GM19467 (cell line): ENCODE results near the gene FBXW7.

Experiments
- ATAC-seq: cut with Tn5 transposase; IDR thresholded peaks from one replicate; pipeline ENCODE4 v1.9.1; 2021; ENCODE audit warnings: mild to moderate bottlenecking, moderate library complexity; ENCODE audit not compliant: unreplicated experiment

FBXW7 gene

DNA sequence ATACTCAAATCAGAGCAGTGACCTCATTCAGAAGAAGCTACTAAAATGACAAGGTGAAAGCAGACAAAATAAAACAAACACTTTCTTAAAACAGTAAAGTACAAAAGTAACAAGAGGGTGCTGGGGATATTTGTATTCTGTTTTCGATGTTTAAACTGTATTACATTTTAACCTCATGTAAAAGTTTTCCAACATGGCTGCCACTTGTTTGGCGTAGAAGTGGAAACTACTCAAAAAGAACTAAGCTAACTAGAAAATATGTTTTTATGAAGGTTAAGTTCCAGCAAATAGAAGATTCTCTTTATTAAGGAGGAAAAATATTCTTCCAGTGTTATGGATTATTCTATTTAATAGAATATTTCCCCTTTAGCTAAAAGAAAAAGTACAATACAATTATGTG is 155.0 kb downstream of the FBXW7 start:
- no peak for ATAC-seq

DNA sequence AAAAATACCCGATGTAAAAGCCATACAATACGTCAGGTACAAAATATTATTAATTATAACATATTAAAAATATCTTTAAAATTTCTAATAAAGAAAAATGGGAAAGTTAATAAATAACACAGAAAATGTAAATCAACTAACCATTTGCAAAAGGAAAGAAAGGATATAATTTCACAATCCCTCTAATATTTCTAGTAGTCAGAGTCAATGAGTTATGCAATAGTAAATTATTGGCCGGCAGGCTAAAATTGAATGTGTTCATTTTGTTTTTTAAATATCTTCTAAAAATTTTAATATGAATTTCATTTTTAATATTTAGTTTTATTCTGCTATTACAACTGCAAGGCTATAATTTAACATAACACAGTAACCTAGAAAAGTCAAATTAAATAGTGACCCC is 155.7 kb downstream of the FBXW7 start:
- no peak for ATAC-seq

DNA sequence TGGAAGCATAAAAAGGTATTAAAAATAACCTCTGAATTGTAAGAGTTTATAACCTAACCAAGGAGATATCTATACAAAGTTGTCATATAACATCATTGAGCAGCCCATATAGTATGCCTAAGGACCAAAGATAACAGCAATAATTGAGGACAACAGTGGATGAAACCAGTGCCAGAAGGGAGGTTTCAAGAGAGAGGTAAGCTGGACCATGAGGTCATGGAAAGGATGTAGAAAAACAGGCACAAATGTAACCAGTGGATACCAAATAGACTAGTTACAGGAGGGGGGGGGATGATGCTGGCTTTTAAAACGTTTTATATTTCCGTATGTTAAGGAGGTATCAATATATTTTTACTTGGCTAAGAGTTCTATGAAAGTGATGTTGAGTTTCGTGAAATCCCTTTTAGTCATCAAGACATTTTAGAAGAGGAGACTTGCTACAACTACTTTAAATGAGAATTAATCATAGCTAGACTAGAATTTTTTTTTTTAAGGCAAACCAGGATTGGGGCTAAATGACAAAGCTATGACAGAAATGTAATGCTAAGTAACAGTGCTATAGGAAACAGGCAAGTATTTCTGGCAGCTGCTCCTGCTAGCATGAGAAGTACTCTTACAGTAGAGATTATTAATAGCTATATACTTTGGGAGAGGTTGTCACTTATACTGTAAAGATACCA is 161.1 kb downstream of the FBXW7 start:
- ATAC-seq, result no peak

DNA sequence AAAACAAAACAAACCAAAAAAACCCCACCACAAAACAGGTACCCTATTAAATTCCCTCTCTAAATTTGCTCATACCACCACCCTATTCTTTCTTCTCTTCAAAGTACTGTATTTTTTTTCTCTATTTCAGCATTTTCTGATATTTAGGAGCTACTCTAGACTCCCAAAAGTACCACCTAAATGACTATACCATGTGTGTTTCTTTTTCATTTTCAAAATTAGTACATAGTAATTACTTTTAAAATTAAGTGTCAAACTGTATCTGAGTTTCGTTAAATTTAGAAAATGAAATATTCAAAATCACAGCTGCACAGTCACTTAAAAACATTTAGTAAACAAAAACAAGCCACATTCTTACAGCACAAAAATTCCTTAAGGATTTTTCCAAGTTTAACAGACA is 161.7 kb downstream of the FBXW7 start:
- ATAC-seq, result no peak

DNA sequence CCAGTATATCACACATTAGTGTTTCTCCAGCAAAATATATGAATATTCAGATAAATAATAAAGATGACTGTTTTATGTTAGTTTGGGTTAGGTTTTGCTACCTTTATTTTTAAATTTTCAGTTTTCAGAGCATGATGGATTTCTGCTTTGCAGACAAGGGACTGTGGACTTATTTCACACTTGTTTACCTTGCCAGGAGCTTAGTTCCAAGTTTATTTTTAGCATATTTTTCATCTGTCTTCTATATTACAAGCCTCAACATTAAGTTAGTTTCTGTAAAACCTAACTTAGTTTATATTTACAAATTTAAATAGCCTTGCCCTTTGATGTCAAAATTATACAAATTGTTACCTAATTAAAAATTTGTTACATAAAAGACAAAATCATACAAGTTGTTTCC is 163.4 kb downstream of the FBXW7 start:
- ATAC-seq, result no peak

DNA sequence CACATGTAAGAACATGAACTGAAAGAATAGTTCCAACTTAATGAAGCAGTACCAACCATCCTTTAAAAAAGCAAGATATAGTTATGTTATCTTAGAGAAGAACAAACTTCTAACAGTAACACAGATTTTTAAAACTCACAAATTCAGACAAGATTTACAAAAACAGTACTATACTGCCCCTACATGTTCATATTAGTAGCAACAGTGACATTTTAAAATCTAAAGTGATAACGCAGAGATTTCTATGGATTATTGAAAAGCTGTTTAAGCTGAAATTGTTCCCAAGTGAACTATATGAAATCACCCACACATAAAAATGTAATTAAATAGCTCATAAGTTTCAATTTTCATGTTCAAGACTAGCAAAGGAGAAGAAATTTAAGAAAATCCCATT is 166.0 kb downstream of the FBXW7 start:
- ATAC-seq, result no peak

DNA sequence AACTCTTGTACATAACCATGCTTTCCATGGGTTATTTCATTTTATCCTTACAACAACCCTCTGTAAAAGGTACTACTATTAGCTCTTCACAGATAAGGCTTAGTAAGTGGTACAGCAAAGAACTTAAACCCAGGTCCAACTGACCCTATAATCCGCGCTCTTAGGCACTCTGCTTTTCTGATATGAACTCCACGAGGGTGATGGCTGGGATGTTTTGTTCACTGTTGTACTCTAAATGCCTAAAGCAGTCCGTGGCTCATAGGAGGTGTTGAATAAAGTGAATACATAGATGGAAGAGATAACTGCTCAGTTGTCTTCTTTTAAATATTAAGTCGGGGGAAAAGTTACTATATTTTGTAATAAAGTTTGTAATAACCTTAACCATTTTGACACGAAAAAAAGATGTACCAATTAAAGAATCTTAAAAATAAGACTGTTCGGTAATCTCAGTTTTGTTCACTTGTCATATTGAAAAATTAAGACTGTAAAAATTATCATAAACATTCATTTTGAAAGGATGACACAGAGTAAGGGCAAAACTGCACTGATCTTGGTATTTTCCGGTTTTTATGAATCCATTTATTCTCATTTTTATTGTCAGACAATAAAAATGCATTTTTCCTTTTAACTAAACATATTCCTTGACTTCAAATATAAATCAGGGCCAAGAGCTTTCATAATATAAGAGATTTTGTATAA is 166.5 kb downstream of the FBXW7 start:
- ATAC-seq, result no peak

DNA sequence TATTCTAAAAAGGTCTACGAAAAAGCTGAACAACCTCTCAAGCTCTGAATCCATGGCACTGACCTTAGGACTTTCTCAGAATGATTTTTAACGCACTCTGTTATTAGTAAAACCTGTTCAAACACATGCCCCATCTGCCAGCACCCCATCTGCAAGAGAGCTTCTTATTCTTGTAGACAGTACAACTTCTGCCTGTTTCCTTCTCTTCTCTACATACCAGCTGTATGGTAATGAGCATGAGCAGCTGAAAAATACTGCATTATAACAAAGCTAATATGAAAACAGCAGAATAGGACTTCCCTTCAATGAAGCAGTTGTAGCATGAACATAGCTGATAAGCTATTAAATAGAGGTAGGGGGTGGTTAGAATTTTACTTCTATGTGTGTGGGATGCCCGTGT is 167.9 kb downstream of the FBXW7 start:
- ATAC-seq, result no peak

DNA sequence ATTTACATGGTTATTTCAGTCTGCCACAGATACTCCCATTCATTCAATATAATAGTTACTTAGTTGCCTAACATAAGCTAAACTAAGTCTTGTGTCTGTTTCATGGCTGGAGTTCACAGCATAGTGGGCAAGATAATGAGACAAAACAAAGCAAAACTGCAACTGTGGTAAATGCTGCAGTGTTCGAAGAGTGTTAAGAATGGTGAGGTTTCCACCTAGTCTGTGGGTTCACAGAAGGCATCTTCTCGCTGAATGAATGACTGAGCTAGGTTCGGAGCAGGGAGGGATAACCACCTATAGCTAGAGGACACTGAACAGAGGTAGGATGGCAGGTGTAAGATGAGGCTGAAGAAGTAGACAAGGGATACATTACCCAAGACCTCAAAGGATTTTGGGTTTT is 171.0 kb downstream of the FBXW7 start:
- ATAC-seq, result no peak

DNA sequence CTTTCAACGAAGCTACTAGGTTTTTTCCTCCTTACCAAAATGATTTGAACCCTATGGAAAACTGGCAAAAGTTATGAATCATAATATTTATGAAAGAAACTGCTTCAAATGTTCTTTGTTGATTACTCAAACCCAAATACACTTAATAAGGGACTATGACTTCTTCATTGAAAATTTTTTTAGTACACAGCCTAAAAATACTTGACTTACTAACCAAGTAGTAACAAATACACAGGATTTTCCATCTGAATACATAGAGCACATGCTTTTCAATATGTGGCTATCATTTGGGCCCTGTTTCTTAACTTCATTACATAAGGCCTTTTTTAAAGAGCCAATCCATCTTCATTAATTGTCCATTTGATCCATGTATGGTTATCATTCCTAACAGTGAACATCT is 171.5 kb downstream of the FBXW7 start:
- no peak for ATAC-seq

DNA sequence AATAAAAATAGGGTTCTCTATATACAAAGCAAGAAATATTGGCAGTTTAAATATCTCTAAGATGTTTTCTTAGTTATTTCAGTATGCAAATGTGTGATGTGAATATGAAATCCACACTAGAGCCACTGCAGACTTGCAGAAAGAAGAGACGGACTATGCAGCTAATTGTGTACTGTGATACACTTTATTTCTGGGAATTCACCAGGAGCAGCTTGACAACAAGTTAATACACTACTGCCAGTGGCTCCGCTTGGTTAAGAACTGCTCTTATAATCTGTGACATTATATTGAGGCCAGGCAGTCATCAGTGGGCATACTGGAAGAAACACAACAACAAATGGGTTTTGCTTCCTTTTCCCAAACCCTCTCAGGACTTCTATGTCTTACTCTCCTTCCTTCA is 172.0 kb downstream of the FBXW7 start:
- ATAC-seq, result no peak

DNA sequence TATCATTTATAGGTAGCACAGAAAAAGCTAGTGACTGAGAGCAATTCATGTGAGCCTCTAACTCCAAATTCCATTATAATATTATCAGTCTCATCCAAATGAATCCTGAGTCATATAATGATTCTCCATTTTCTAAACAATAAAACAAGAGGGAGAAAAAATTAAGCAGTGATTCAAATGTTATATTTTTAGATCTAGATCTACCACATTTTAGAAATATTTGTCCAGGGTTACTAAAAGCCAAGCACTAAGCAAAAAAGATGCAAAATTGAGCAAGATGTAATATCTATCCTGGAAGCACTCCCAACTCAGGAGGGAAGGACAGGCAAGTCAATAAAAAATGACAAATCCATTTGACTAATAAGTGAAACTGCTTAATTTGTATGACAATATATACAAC is 172.8 kb downstream of the FBXW7 start:
- no peak for ATAC-seq

DNA sequence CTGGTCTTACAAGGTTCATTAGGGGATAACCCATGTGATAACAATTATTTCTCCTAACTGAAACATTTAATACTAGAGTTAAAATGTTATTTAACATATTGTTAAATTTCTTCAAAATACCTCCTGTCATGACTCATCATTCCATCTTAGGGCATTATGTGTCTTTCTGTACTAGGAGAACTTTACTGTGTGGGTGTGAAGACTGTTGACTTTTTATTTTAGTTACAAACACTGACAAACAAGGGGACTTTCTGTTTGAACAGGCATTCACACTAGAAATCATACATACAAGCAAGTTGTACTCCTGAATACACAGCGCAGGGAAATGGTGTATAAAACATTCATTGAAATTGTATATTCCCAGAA is 175.9 kb downstream of the FBXW7 start:
- ATAC-seq, result no peak

DNA sequence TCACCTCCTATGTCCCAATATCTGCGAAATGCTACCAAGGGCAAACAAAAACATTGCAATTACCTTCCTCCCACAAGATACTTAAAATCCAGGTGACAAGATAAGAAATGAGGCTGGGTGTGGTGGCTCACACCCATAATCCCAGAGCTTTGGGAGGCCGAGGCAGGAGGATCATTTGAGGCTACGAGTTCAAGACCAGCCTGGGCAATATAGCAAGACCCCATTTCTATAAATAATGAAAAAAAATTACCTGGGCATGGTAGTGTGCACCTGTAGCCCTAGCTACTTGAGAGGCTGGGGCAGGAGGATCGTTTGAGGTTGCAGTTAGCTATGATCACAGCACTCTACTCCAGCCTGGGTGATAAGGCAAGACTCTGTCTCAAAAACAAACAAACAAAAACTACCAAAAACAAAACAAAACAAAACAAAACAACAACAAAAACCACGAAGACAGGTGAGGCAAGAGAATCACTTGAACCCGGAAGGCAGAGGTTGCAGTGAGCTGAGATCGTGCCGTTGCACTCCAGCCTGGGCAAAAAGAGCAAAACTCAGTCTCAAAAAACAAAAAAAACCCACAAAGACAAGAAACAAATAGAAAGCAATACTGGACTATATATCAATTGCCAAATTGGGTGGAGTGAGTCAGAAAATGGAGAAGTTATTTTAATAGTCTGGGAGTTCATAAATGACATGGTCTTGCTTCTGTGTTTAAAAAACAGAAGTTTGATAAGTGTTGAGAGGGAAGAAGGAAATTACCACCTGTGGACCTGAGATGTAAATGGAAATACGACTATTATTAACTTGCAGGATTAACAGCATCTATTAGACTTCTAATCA is 176.5 kb downstream of the FBXW7 start:
- no peak for ATAC-seq

DNA sequence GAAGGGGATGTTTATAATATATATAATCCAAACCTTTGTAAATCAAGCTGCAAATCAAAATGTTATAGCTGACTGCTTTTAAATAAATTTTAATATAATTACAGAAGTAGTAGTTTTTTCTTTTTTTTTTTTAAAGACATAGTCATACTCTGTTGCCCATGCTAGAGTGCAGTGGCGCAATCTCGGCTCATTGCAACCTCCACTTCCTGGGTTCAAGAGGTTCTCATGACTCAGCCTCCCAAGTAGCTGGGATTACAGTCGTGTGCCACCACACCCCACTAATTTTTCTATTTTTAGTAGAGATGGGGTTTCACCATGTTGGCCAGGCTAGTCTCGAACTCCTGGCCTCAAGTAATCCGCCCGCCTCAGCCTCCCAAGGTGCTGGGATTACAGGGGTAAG is 178.7 kb downstream of the FBXW7 start:
- ATAC-seq, result no peak

DNA sequence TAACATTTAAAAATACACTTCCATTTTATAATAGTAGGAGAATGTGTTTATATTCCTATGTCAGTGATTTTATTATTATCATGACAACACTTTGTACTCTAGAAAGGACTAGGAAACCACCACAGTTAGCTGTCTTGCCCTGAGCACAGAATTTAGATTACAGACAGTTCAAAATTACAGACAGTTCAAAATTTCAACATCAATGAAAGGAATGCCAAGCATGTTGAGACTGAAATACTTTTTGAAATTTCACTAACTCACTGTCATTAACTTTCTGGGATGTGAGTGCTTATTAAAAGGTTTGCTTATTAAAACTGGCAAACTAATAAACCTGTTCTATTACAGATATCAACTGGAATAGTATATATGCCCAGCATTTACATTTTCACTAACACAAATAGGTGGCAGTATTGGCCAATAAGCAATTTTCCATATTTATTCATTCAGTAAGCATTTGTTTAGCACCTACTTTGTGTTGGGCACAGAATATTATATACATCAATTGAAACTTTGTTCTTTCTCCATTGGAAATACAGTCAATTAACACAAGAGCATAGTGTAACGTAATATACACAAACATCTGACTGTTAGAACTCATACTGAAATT is 179.4 kb downstream of the FBXW7 start:
- ATAC-seq, result no peak

DNA sequence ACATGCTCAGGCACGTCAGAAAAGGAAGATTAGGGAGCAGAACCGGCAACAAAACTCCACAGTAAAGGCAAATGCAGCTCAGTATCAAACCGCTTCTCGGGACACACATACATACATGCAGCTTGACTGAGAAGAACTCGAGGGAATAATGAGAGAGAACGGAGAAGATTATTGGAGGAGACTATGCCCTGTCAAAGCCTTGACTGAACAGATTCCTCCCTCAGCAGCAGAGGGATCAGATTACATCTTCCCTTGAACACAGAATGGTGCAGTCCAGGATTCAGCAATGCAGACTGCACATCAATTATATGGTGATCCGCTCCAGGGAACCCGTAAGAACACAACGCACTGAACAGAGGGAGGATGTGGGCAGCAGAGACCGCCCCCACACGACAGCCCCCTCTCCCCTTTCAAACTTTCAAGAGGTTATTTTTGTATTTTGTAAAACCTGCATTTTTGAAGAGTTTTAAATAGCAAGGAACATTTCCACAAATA is 183.2 kb downstream of the FBXW7 start:
- peak; percentile 57 for ATAC-seq

DNA sequence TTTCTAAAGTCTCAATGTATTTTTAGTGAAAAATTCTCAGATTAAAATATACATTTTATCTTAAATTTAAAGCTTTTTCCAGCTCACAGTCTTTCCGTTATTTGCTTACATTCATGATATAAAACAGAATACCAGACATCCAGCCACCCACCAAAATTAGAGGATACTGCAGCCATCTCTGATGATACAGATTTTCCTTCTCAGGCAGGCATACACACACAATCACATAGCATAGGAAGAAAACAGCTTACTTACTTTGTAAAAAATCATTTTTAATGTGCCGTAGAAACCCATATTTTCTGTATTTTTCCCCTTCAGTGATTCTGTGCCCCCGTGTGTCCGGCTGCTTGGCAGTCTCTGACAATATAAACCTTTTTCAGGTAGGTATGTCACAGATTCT is 183.7 kb downstream of the FBXW7 start:
- ATAC-seq, result peak; percentile 15

DNA sequence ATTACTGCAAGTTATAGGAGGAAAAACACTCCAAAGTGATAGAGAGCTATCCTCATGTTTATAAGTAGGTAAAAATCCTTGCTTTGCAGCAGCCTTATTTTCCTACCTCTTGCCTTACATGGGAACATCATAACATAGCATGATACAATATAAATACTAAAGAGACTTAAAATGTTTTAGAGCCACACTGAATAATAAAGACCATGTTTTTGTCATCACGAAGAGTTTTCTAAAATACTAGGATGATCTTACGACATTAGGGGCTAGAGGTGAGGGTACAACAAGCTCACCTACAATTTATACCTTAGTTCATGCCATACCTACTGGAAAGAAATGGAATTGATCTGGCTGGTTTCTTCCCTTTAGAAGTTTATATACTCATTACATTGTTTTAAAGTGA is 184.8 kb downstream of the FBXW7 start:
- ATAC-seq, result no peak

DNA sequence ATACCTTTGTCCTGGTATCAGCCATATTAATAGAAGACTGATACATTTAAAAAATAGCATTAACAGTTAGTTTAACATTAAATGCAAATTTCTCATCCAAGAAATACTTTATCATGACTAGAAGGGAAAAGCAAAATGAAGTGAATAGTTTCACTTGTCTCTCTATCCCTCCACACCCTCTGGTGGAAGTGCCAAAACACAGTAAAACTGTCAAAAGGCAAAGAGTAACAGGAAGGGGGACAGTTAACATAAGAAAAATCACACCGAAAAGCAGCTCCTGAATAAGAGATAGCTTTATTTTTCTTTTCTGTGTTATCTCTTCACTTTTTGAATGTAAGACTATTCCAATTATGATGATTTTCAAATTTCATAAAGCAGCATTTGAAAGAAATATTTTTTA is 187.2 kb downstream of the FBXW7 start:
- ATAC-seq, result no peak

DNA sequence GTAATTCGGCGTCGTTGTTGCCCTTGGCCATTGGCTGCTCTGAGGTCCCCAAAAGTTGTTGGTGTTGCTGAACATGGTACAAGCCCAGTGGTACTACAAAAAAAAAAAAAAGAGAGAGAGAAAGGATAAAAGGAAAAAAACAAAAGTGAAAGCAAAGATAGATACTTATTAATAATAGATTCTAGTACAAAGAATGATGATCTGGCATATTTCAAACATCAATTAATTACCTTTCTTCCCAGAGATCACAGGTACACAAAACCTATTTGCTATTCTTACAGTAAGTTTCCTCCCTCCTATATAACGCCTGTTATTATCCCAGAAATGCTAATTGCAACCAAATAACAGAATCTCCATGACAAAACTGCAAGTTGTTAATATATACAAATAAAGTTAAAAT is 188.9 kb downstream of the FBXW7 start:
- ATAC-seq, result no peak

DNA sequence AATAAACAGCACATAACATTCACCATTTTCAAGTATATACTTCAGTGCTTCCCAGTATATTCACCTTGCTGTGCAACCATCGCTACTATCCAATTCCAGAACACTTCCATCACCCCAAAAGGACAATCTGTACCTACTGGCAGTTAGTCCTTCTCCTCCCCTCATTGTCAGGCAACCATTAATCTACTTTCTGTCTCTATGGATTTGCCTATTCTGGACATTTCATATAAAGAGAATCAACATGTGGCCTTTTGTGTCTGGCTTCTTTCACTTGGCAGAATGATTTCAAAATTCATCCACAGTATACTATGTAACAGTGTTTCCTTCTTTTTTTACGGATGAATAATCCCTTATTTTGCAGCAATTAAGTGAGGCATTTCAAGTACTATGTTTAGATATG is 189.4 kb downstream of the FBXW7 start:
- ATAC-seq, result no peak
